Thyroid gland (tissue), 4 donors: Measurements from ENCODE around the gene ACSM2B.

Source experiments
- POLR2A ChIP-seq, 2 donors: fragments of 450-650 bp; IDR thresholded peaks; one replicate each; pipeline ENCODE4 v1.6.1; 2017; ENCODE audit warnings: antibody characterized with exemption in 2 of 2, mild to moderate bottlenecking in 2 of 2, moderate library complexity in 1 of 2
- TF ChIP-seq, protein P1 (sequence below), 6 experiments: fragments of 200-600 bp in 3 of 6; fragments of 450-650 bp in 3 of 6; sonication (generic) in 3 of 6; IDR thresholded peaks; one replicate each; pipeline ENCODE4 v1.5.1; 2016 to 2019; ENCODE audit warnings: antibody characterized with exemption in 6 of 6, mild to moderate bottlenecking in 2 of 6, inconsistent platforms in 1 of 6, moderate library complexity in 1 of 6

DNA sequence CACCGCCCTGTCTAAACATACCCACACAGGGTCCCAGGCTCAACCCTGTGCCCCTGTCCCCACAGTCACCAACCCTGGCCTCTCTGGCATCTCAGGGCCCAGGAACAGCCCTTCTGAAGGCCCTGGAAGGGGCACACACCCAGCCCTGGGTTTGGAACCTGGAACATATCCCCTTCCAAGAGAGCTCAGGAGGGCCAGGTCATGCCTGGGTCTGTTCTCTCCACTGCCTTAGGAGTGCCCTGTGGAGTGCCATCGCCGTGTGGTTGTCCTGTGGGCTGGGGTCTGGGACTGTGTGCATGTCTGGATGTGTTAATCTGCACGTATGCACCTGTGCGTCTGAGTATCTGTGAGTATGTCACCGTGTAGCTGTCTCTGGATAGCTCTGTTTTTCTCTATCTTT, 45.2 kb upstream of the ACSM2B start:
- TF ChIP-seq, protein P1, sequence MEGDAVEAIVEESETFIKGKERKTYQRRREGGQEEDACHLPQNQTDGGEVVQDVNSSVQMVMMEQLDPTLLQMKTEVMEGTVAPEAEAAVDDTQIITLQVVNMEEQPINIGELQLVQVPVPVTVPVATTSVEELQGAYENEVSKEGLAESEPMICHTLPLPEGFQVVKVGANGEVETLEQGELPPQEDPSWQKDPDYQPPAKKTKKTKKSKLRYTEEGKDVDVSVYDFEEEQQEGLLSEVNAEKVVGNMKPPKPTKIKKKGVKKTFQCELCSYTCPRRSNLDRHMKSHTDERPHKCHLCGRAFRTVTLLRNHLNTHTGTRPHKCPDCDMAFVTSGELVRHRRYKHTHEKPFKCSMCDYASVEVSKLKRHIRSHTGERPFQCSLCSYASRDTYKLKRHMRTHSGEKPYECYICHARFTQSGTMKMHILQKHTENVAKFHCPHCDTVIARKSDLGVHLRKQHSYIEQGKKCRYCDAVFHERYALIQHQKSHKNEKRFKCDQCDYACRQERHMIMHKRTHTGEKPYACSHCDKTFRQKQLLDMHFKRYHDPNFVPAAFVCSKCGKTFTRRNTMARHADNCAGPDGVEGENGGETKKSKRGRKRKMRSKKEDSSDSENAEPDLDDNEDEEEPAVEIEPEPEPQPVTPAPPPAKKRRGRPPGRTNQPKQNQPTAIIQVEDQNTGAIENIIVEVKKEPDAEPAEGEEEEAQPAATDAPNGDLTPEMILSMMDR (IDR thresholded peaks at IDR 0.05): no peak
- TF ChIP-seq POLR2A (IDR thresholded peaks at IDR 0.05): no peak
